C4-2B (cell line): ENCODE results near the gene GRHL1.

Experiments used
- ZFX ChIP-seq: fragments of 450-650 bp; IDR thresholded peaks from 2 replicates; pipeline ENCODE4 v1.6.1; 2017
- TF ChIP-seq, protein P1 (sequence below): fragments of 450-650 bp; conservative IDR thresholded peaks from 2 replicates; pipeline ENCODE4 v1.5.1; 2017; ENCODE audit warnings: mild to moderate bottlenecking

DNA sequence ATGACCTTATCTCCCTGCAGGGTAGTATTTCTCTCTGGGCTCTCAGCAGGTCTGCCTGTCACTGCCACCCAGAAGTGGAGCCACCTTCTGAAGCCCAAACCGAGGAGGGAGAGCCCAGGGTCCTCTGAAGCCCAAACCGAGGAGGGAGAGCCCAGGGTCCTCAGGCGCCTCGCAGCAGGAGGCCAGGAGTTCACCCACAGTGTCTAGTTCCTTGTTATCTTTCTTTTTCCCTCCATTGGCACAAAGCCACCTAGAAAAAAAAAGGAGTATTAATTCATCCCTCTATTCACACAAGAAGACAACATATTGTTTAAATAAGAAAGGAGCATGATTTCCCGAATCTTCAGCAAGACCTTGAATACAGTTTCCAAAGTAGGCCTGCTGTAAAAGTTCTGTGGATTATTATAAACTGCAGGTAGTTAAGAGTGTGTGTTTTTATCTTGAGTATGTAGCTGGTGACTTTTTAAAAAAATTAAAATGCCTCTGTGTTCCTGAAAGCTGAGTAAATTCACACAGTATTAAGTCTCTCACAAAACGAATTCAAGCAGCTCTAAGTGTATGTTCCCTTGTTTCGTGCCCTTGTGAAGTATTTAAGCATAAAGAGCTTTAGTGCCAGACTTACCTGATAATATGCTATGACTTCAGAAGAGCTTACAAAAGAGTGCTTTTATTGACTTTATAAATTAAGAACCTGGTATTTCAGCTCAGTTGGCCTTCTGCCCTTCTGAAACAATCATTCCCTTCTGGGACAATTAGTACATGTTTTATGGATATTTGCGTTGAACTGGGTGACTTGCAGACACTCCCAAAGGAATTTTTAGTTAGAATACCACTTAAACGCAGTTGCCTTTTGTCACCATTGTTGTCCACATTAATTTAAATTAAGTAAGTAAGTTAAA lies 11.7 kb upstream of the GRHL1 start:
- TF ChIP-seq, protein P1, sequence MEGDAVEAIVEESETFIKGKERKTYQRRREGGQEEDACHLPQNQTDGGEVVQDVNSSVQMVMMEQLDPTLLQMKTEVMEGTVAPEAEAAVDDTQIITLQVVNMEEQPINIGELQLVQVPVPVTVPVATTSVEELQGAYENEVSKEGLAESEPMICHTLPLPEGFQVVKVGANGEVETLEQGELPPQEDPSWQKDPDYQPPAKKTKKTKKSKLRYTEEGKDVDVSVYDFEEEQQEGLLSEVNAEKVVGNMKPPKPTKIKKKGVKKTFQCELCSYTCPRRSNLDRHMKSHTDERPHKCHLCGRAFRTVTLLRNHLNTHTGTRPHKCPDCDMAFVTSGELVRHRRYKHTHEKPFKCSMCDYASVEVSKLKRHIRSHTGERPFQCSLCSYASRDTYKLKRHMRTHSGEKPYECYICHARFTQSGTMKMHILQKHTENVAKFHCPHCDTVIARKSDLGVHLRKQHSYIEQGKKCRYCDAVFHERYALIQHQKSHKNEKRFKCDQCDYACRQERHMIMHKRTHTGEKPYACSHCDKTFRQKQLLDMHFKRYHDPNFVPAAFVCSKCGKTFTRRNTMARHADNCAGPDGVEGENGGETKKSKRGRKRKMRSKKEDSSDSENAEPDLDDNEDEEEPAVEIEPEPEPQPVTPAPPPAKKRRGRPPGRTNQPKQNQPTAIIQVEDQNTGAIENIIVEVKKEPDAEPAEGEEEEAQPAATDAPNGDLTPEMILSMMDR: no peak
- TF ChIP-seq ZFX: no peak
